Keratinocyte (primary cell): ENCODE data around the gene GRIK4. TPM values are rescaled to one million over a fixed set of nuclear protein-coding genes. Genes with fewer than 3 reads are reported as not detected.

Experiments
- DNase-seq: peaks from one replicate; pipeline ENCODE4 v3.0.0-alpha.2; 2011; ENCODE audit warnings: low read depth, missing footprints, low spot score
- FAIRE-seq: peaks from 2 replicates; lab custom pipeline; 2011; peaks lifted over from hg19 to GRCh38; lab: Jason Lieb, UNC
- H2AFZ ChIP-seq: 2 replicates; pipeline ENCODE4 v1.6.0; 2012; ENCODE audit warnings: low read length, control low read depth, inconsistent platforms; ENCODE audit not compliant: control insufficient read depth
- H3K27ac ChIP-seq: 2 replicates; pipeline ENCODE4 v1.5.1; 2011; ENCODE audit warnings: low read length; ENCODE audit not compliant: control insufficient read depth, insufficient read depth
- H3K27me3 ChIP-seq: 3 replicates; pipeline ENCODE4 v1.6.0; 2011; ENCODE audit warnings: low read length; ENCODE audit not compliant: control insufficient read depth, insufficient read depth; ENCODE audit errors: extremely low read depth
- H3K36me3 ChIP-seq, 2 experiments: 2 replicates in 1 of 2; 3 replicates in 1 of 2; pipeline ENCODE4 v1.5.1; 2011; ENCODE audit warnings: low read length in 2 of 2, mild to moderate bottlenecking in 1 of 2; ENCODE audit not compliant: control insufficient read depth in 2 of 2, insufficient read depth in 2 of 2; ENCODE audit errors: extremely low read depth in 1 of 2
- H3K4me1 ChIP-seq: 3 replicates; pipeline ENCODE4 v1.5.1; 2011; ENCODE audit warnings: low read length; ENCODE audit not compliant: control insufficient read depth, insufficient read depth; ENCODE audit errors: extremely low read depth
- H3K4me2 ChIP-seq: 3 replicates; pipeline ENCODE4 v1.6.0; 2011; ENCODE audit warnings: low read depth, low read length; ENCODE audit not compliant: control insufficient read depth, insufficient read depth; ENCODE audit errors: extremely low read depth
- H3K4me3 ChIP-seq, 3 experiments: fragments of 200-600 bp in 1 of 3; sonication (generic) in 1 of 3; 2 replicates in 2 of 3; 3 replicates in 1 of 3; pipeline ENCODE4 v1.5.1; 2011 to 2016; ENCODE audit warnings: low read length in 3 of 3, mild to moderate bottlenecking in 3 of 3, control low read depth in 2 of 3, inconsistent platforms in 1 of 3, low read depth in 1 of 3, mixed read lengths in 1 of 3, mixed run types in 1 of 3, moderate library complexity in 1 of 3; ENCODE audit not compliant: control insufficient read depth in 2 of 3, insufficient read depth in 2 of 3; ENCODE audit errors: extremely low read depth in 1 of 3
- H3K79me2 ChIP-seq: 2 replicates; pipeline ENCODE4 v1.6.0; 2012; ENCODE audit warnings: low read length; ENCODE audit not compliant: control insufficient read depth, insufficient read depth
- H3K9ac ChIP-seq: 3 replicates; pipeline ENCODE4 v1.6.0; 2011; ENCODE audit warnings: low read length; ENCODE audit not compliant: control insufficient read depth, insufficient read depth; ENCODE audit errors: extremely low read depth
- H3K9me1 ChIP-seq: 3 replicates; pipeline ENCODE4 v1.6.0; 2011; ENCODE audit warnings: low read length; ENCODE audit not compliant: control insufficient read depth, insufficient read depth; ENCODE audit errors: extremely low read depth
- H3K9me3 ChIP-seq: 2 replicates; pipeline ENCODE4 v1.5.1; 2012; ENCODE audit warnings: low read depth, low read length; ENCODE audit not compliant: control insufficient read depth
- H4K20me1 ChIP-seq: 3 replicates; pipeline ENCODE4 v1.6.0; 2011; ENCODE audit warnings: low read length; ENCODE audit not compliant: control insufficient read depth, insufficient read depth; ENCODE audit errors: extremely low read depth
- CTCF ChIP-seq, 3 experiments: IDR thresholded peaks in 1 of 3; conservative IDR thresholded peaks in 1 of 3; optimal IDR thresholded peaks in 1 of 3; 2 replicates in 2 of 3; 3 replicates in 1 of 3; pipeline versions ENCODE3 to v1.5.1; 2011; ENCODE audit warnings: low read length in 3 of 3, mild to moderate bottlenecking in 3 of 3, moderate library complexity in 2 of 3, control low read depth in 1 of 3, inconsistent platforms in 1 of 3; ENCODE audit not compliant: insufficient read depth in 2 of 3; ENCODE audit errors: extremely low read depth in 1 of 3
- EZH2 ChIP-seq: IDR thresholded peaks from one replicate; pipeline ENCODE4 v1.6.1; 2012; ENCODE audit warnings: inconsistent platforms, mild to moderate bottlenecking, low read length, moderate library complexity
- dilution Hi-C: fragments of 300-500 bp; cut with MboI; formaldehyde crosslinking; loops from one replicate; pipeline ENCODE4 v1.7.0; 2020; ENCODE audit warnings: low sequenced_read_pairs; ENCODE audit not compliant: extremely low pct_ligation_motif_present
- polyA plus RNA-seq, 5 experiments: library from polyadenylated mRNA; depleted of rRNA in 3 of 5; stranded (reverse) in 3 of 5; stranded (forward) in 1 of 5; unstranded in 1 of 5; fragments of >200 nt; gene quantifications; 1 replicate in 1 of 5; 2 replicates in 3 of 5; 3 replicates in 1 of 5; pipeline versions ENCODE4 v1.2.1 to v1.2.3, GENCODE V29; 2011 to 2012; ENCODE audit warnings: missing spikeins in 2 of 5, low read depth in 1 of 5, low replicate concordance in 1 of 5

Gene GRIK4
- polyA plus RNA-seq, 1 donor (not counting 4 experiments of a cell fraction or from before 2014, with no cell fraction given) = not detected

DNA sequence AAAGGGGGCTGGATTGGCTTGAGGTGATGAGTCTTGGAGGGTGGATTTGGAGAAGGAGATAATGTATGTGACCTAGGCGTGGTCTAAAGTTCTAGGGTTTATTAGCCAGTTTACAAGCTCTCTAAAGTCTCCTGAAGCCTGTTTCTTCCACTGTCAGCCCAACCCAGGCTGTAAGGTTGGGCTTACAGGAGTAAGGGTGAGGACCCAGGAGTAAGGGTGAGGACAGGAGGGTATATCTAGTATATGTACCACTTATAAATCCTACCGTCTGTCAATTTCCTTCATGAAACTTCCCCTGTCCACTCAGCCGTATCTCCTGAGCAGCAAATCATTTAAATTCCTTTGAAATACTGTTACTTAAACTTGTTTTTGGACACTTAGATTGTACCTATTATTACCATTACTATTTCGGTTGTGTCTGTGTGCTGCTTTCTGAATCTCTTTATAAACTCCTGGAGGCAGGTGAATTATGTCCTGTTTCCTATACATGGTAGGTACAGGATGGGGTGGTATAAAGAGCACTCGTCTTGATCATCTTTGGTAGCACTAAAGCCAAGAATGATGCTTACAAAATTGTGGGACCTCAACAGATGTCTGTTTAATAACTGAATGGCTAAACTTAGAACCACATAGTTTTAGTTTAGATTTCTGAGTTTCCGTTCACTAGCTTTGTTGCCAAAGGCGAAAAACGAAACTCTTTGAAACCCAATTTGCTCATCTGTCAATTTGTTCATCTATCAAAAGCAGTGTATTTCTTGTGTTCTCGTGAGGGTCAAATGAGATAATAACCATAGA is 192.0 kb downstream of the GRIK4 start:
- H3K4me1 ChIP-seq = no peaks in the 10 kb centered on the region
- dilution Hi-C loops = no loop called here
- no peaks in the 10 kb centered on the region for H3K9me1 ChIP-seq
- H3K36me3 ChIP-seq = no peaks in the 10 kb centered on the region
- TF ChIP-seq CTCF (optimal IDR thresholded peaks at IDR 0.05 in 1 of 3, IDR thresholded peaks at IDR 0.05 in 1 of 3, conservative IDR thresholded peaks at IDR 0.05 in 1 of 3; ENCODE audit: extremely low read depth in 1 of 3, insufficient read depth in 2 of 3, low read length in 3 of 3) (no peak), EZH2 (no peak)
- H3K9me3 ChIP-seq = no peaks in the 10 kb centered on the region
- H3K4me3 ChIP-seq = no peak overlapping the region
- DNase-seq (no peak), FAIRE-seq (no peak)
- no peaks in the 10 kb centered on the region for H3K79me2 ChIP-seq
- no peak overlapping the region for H3K27ac ChIP-seq
- no peaks in the 10 kb centered on the region for H4K20me1 ChIP-seq
- no peak overlapping the region for H3K4me2 ChIP-seq
- H2AFZ ChIP-seq = no peak overlapping the region
- H3K27me3 ChIP-seq = no peaks in the 10 kb centered on the region
- H3K9ac ChIP-seq = no peak overlapping the region

DNA sequence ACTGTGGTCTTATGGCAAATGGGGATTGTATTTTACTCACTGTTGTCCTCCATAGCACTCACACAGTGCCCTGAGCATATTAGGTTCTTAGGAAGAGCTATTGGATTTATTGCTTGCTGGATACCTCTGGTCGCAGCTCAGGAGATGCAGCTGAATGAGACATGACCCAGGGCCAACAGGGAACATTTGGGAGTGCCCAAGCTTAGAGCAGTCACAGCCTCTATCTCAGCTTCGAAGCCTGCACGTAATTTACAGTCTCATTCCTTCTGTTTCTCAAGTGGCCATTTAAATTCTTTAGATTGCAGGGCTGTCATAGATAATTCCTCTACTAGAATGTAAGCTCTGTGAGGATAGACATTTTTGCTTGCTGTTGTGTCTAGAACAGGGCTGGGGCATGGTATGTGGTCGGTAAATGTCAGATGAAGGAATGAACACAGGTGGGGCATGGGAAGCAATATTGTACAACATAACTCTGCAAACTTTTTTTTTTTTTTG is 192.8 kb downstream of the GRIK4 start:
- Histone ChIP-seq H4K20me1 (no peaks in the 10 kb centered on the region), H3K4me3 (no peak overlapping the region), H3K4me2 (no peak overlapping the region), H3K79me2 (no peaks in the 10 kb centered on the region), H3K27me3 (no peaks in the 10 kb centered on the region), H3K9me1 (no peaks in the 10 kb centered on the region), H3K4me1 (no peaks in the 10 kb centered on the region), H3K9ac (no peak overlapping the region), H3K9me3 (no peaks in the 10 kb centered on the region), H3K27ac (no peak overlapping the region), H3K36me3 (no peaks in the 10 kb centered on the region), H2AFZ (no peak overlapping the region)
- TF ChIP-seq CTCF (optimal IDR thresholded peaks at IDR 0.05 in 1 of 3, IDR thresholded peaks at IDR 0.05 in 1 of 3, conservative IDR thresholded peaks at IDR 0.05 in 1 of 3; ENCODE audit: extremely low read depth in 1 of 3, insufficient read depth in 2 of 3, low read length in 3 of 3) (no peak), EZH2 (no peak)
- DNase-seq (no peak), FAIRE-seq (no peak)
- dilution Hi-C loops = no loop called here
